Measurements from ENCODE around the gene GALNT14.

Gene GALNT14

DNA sequence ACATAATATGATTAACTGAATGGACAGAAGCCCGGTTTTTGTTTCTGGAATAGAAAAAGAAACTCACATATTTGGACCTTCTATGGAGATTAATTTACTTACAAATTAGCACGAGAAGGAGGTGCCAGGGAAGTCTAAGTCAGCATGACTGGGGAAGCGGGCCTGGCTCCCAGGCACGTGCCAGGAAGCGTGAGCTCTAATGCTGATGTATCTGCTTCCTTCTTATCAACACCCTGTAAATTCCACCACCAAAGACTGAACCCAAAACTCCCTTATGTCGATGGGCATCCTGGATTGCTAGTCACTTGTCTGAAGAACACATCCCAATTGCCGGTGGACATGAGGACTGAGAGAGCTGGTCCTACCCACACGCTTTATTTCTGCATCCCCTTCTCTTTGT is 134.5 kb downstream of the GALNT14 start:
- DNase-seq: no peak

DNA sequence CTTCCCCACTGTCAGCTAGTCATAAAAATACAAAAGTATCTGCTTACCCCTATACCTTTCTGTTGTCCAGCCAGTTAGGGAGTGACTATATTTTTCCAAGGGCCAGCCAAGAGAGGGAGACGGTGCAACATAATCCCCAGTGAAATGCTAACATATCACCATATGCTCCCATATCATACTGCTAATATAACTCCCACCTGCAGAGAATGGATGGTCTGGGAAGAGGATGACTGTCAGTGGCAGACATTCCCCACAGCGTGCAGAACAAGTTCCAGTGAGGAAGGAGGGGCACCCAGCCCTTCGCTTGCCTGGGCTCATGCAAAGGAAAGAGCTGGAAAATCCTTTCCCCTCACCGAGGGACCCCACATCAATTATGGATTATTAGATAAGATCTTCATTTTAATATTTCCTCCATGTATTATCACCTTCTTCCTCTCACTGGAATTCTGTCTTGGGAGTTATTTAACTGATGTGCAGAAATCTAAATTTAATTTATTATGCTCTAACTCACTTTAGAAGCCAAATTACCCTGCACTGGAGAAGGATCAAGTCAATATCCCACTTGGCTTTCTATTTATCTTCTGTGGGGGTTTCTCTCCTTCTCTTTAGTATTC is 135.6 kb downstream of the GALNT14 start:
- DNase-seq: no peak

DNA sequence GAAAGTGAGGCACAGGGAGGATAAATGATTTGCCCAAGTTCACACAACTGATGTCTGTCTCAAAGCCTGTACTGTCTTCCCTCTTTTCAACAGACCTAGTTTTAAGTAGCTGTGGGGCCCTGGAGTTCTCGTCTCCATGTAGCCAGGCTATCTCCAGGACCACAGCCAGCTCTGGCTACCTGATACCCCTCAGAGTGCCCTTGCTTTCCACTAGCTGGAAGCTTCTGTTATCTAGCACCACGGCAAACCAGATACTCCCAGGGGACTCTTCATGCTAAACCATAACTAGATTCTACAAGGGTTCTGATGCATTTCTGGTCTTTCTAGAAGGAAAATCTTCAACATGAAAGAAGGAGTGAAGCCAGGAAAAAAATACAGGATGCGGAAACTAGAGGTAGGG is 137.3 kb downstream of the GALNT14 start:
- no peak for DNase-seq

GRCh38 chr2:30998672-30999071 is 139.6 kb downstream of the GALNT14 start:
- DNase-seq: no peak

GRCh38 chr2:30997979-30998378 is 140.3 kb downstream of the GALNT14 start:
- no peak for DNase-seq

- DNase-seq: no peak
Measured at GRCh38 chr2:30994227-30995056, 143.8 kb downstream of the GALNT14 start.

DNA sequence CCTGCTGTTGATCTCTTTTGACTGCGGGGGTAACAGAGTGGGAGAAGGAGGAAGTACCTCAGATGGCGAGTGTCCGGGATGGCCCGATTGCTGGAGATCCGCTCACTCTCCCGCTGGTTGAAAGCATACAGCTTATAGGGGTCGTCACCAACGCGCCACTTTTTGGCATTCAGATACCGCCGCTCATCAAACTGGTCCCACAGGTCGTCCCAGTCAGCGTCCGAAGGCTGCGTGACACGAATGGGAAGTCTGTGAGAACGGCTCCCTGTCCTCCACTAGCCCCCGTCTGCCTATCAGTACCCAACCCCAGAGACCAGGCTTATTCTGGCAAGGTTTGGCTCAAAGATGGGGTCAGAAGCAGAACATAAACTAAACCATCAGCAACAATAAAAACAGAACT is 145.5 kb downstream of the GALNT14 start:
- no peak for DNase-seq

- no peak for DNase-seq
Measured at GRCh38 chr2:30990671-30991070, 147.6 kb downstream of the GALNT14 start.

DNA sequence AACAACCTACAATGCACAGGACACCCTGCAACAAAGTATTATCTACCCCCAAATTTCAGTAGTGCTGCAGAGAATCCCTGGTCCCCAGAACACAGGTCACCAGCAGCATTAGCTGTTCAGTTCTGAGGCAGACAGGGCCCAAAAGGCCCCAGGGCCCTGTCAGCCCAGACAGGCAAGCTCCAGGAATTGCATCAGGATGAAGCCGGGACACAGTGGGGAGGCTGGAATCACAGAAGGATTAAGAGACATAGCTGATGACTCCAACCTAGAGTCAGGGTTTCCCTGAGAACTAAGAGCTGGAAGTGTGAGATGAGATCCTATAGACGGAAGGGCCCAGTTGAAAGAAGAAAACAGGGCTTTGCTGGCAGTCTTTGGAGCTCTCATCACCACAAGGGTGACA is 148.1 kb downstream of the GALNT14 start:
- no peak for DNase-seq

GRCh38 chr2:30989746-30990145 is 148.5 kb downstream of the GALNT14 start:
- no peak for DNase-seq

- no peak for DNase-seq
Measured at GRCh38 chr2:30987566-30987965, 150.7 kb downstream of the GALNT14 start.

GRCh38 chr2:30986231-30986580 is 152.0 kb downstream of the GALNT14 start:
- DNase-seq: no peak

DNA sequence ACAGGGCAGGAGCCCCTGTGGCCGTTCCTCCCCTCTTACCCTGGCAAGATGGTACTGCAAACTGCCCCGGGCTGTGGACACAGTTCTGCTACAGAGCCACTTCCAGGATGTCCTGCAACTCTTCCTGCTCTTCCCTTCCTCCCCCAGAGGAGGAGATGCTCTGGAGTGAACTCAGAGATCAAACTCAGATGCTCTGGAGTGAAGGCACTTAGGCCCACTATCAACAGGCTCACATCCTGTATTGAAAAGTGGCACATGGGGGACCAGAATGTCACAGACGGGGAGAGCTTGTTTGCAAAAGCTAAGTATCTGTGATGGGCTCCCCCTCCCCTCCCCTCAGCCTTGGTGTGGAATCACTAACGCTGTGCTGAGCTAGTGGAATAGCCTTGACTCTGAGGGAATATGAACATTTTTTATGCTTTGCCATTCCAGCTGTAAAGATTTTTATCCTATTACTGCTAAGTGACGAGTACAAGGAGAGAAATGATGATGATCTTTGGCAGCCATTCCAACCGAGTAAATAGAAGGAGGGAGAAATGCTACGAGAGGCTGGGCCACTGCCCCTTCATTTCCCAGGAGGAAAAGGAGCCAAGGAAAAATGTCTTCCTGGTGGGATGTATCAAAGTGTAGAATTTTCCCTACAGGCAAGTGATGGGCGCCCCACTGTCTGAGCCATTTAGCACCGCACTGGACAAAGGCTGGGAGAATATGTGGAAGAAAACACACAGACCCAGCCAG is 152.6 kb downstream of the GALNT14 start:
- no peak for DNase-seq

DNA sequence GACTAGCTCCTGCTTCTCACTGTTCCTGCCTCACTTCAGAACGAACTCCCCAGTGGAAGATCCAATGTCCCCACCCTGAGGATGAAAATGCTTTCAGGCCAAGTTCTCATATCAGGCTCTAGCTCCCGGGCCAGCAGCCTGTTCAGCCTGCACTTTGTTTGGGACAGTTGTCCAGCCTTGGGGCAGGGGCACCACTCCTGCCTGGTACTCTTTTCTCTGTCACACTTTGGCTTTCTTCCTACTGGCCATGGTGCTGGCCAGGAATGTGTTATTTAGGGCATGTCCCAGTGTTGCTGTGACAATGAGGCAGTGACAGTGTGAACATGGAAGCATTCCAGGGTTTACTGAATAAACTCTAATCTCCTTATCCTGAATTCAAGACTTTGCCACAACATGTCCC is 154.1 kb downstream of the GALNT14 start:
- DNase-seq: no peak

- no peak for DNase-seq
Measured at GRCh38 chr2:30981510-30981909, 156.7 kb downstream of the GALNT14 start.

GRCh38 chr2:30981096-30981495 is 157.1 kb downstream of the GALNT14 start:
- no peak for DNase-seq

DNA sequence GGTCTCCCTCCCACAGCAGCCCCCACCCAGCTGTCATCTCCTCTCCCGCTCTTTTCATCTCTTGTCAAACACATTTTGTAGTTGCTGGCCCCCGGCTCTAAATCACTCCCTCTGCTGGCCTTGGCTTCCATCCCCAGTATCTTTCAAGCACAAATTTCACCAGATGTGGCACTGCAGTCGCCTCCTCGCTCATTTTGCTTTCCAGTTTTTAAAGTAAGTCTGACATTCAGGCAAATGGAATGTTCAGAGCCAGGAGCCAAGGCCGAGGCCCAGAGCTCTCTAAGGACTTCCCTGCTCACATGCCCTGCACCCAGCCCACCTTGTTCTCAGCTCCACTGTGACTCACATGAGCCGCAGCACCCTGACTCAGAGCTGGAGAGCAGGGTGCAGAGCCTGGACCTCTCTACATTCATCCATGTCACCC is 158.4 kb downstream of the GALNT14 start:
- no peak for DNase-seq

DNA sequence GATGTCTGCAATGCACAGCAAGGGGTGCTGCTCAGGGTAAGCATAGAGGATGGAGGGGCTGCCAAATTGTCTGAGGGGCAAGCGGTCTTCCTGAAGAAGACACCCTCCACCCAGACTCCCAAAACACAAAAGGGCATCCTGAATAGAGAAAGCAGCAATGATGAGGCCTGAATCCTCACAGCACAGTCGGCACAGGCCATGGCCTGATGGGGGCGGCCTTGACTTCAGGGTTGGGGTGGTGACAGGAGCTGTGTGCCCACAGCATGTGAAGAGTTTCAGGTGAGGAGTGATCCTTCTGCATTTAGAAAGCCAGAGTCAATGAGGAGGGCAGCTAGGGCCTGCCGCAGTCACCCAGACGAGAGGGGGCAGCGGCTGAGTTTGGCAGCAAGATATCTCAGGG is 159.4 kb downstream of the GALNT14 start:
- no peak for DNase-seq

DNA sequence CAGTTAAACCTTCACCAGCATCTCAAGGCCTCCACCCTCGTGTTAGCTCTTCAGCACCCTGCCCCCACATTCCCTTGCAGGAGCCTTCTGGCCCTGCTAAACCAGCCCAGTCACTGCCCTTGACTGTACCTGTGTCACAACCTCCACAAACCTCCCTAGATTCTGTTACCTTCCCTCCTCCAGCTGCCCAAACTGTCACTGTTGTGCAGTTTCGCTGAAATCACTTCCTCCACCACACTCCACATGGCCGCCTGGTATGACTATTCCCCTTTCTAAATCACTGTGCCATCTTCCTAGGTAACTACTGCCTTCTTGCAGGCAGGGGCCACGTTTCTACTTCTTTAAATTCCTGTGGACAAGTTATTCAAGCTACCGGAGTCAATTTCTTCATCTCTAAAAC is 160.2 kb downstream of the GALNT14 start:
- no peak for DNase-seq

GRCh38 chr2:30975156-30975555 is 163.1 kb downstream of the GALNT14 start:
- DNase-seq: no peak

GRCh38 chr2:30974554-30974953 is 163.7 kb downstream of the GALNT14 start:
- no peak for DNase-seq

GRCh38 chr2:30974092-30974491 is 164.1 kb downstream of the GALNT14 start:
- DNase-seq: no peak

DNA sequence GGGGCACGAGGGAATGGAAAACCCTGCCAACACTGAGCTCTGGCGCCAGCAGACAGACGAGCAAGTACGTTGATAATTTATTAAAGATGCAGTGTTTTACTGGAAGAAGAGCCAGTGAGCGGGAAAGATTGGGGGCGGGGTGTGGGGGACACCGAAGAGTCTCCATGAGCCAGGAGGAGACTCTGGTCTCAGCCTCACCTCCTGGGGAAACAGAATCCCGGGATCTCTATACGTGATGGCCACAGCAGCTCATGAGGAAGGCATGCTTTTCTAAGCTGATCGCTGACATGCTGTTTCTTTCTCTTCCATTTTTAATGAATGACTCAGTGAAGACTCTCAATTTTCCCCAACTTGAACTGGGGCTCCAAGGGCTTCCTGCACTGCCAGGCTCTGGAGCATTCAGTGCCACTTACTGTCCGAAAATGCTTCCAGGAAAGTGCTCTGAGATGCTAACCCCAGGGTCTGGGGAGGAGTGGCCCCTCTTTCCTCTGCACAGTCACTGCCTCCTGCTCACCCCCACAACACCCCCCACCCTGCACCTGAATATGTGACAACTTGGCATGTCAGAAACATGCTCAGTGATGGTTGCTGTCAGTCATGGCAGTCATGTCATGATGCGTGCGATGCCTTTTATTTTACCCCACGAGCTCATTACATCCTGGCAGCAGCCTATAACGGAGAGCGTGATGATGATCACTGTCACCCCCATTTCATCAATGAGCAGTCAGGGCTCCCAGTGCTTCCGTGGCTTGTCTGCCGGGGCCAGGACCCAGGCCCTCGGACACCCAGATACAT is 166.8 kb downstream of the GALNT14 start:
- DNase-seq: no peak

Measured in activated effector memory CD4-positive, alpha-beta T cell treated with anti-CD3 and anti-CD28 coated beads, Interleukin-2, amount 50 U/mL, for 16 hours (primary cell).